GM21447 (cell line): Measurements from ENCODE around the gene NRTN.
"Not testable (repeated sequence)": the region's sequence is repeated elsewhere in the genome, so short reads cannot be mapped to it uniquely, and the experiment has no call there.

ENCODE experiments used
- ATAC-seq: cut with Tn5 transposase; IDR thresholded peaks from one replicate; pipeline ENCODE4 v1.9.1; 2021; ENCODE audit not compliant: unreplicated experiment

NRTN gene

GRCh38 chr19:5864725-5865486, 60.0 kb downstream of the NRTN start:
- ATAC-seq: no peak

- no peak for ATAC-seq
These were observed 60.9 kb downstream of the NRTN start for GRCh38 chr19:5865772-5866171.

GRCh38 chr19:5867201-5868136, 62.6 kb downstream of the NRTN start:
- ATAC-seq: no peak

- no peak for ATAC-seq
These were observed 66.1 kb downstream of the NRTN start for GRCh38 chr19:5870986-5871394.

- ATAC-seq: no peak
These were observed 68.8 kb downstream of the NRTN start for GRCh38 chr19:5873617-5874199.

GRCh38 chr19:5874496-5874895, 69.6 kb downstream of the NRTN start:
- ATAC-seq: not testable (repeated sequence)

- no peak for ATAC-seq
These were observed 72.6 kb downstream of the NRTN start for GRCh38 chr19:5877427-5877826.

GRCh38 chr19:5877882-5878281, 73.0 kb downstream of the NRTN start:
- ATAC-seq: no peak
